ENCODE data around the gene ZNF678. TPM values are rescaled to one million over a fixed set of nuclear protein-coding genes. Genes with fewer than 3 reads are reported as not detected.
"Not testable (repeated sequence)": the region's sequence is repeated elsewhere in the genome, so short reads cannot be mapped to it uniquely, and the experiment has no call there.

The ZNF678 gene
- total RNA-seq, 1 donor, result 10.5 TPM

DNA sequence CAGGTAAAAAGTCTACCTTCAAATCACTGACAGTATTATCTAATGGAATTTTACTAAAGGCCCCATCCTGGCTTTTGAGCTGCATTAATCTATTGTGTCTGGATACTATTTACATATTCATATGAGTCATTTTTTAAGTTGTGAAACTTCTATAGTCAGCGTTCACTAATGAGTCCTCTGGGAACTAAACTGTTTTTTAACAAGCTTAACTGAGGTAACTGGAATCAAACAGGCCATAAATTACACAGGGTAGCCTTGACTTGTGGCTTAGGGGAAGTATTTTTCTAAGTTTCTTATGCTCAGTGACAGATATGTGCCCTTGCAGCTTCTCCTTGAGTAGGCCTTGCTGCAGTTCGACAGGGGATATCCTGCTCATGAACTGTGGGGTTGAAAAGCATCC lies 102.9 kb downstream of the ZNF678 start:
- no peak overlapping the region for H3K4me3 ChIP-seq (ENCODE audit: low read depth, low read length)
- no peak for DNase-seq (ENCODE audit: low read depth)
- TF ChIP-seq, protein P1, sequence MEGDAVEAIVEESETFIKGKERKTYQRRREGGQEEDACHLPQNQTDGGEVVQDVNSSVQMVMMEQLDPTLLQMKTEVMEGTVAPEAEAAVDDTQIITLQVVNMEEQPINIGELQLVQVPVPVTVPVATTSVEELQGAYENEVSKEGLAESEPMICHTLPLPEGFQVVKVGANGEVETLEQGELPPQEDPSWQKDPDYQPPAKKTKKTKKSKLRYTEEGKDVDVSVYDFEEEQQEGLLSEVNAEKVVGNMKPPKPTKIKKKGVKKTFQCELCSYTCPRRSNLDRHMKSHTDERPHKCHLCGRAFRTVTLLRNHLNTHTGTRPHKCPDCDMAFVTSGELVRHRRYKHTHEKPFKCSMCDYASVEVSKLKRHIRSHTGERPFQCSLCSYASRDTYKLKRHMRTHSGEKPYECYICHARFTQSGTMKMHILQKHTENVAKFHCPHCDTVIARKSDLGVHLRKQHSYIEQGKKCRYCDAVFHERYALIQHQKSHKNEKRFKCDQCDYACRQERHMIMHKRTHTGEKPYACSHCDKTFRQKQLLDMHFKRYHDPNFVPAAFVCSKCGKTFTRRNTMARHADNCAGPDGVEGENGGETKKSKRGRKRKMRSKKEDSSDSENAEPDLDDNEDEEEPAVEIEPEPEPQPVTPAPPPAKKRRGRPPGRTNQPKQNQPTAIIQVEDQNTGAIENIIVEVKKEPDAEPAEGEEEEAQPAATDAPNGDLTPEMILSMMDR (IDR thresholded peaks at IDR 0.05; ENCODE audit: insufficient read depth, low read length), result no peak

DNA sequence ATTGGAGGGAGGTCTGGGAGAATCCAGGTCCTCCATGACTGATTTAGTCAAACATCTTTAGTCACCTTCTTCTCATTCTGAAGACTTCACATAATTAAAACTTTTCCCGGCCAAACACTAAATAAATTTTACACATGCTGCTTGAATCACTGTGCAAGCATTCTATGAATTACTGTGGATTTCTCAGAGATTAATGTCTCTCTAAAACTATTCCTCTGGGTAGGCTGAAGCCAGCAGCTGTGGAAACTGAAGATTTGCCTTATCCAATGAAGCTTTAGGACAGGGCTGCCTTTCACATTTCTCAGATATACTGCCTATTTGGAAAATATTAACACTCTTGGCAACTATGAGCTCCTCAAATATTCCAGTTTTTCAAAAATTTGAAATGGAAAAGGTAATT lies 110.1 kb downstream of the ZNF678 start:
- TF ChIP-seq, protein P1 (IDR thresholded peaks at IDR 0.05; ENCODE audit: insufficient read depth, low read length), result no peak

DNA sequence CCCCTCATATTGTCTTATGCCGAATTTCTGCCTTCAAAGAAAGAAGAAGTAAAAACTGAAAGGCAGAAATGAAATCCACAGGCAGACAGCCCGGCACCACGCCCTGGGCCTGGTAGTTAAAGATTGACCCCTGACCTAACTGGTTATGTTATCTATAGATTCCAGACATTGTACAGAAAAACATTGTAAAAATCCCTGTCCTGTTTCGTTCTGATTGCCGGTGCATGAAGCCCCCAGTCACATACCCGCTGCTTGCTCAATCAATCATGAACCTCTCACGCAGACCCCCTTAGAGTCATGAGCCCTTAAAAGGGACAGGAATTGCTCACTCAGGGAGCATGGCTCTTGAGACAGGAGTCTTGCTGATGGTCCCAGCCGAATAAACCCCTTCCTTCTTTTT lies 122.5 kb downstream of the ZNF678 start:
- no peak for DNase-seq (ENCODE audit: low read depth)
- TF ChIP-seq, protein P1 (IDR thresholded peaks at IDR 0.05; ENCODE audit: insufficient read depth, low read length), result no peak
- H3K4me3 ChIP-seq (ENCODE audit: low read depth, low read length), result no peak overlapping the region

More for the DNA sequence above, 110.1 kb downstream of the ZNF678 start:
- DNase-seq (ENCODE audit: low read depth), result no peak
- no peak overlapping the region for H3K4me3 ChIP-seq (ENCODE audit: low read depth, low read length)

DNA sequence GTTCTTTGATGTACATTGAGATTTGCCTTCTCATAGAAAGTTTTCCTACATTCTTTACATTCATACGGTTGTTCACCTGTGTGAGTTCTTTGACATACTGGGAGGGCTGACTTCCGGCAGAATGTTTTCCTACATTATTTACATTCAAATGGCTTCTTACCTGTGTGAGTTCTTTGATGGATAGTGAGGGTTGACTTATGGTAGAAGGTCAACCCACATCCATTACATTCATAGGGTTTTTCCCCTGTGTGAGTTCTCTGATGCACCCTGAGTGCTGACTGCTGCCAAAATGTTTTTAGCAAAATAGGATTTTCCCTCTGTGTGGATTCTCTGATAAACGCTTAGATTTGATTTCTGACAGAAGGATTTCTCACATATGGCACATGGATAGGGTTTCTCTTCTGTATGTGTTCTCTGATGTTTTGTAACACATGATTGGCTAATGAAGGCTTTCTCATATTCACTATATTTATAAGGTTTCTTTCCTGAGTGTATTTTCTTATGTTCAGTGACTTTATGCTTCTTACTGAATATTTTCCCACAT lies 134.0 kb downstream of the ZNF678 start:
- DNase-seq (ENCODE audit: low read depth), result no peak
- TF ChIP-seq, protein P1 (IDR thresholded peaks at IDR 0.05; ENCODE audit: insufficient read depth, low read length), result no peak
- no peak overlapping the region for H3K4me3 ChIP-seq (ENCODE audit: low read depth, low read length)

DNA sequence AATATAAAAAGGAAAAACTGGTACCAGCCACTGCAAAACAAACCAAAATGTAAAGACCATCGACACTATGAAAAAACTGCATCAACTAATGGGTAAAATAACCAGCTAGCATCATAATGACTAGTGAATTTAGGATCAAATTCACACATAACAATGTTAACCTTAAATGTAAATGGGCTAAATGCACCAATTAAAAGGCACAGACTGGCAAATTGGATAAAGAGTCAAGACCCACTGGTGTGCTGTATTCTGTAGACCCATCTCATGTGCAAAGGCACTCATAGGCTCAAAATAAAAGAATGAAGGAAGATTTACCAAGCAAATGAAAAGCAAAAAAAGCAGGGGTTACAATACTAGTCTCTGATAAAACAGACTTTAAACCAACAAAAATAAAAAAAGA lies 138.3 kb downstream of the ZNF678 start:
- DNase-seq (ENCODE audit: low read depth); H3K4me3 ChIP-seq (ENCODE audit: low read depth, low read length): not testable (repeated sequence)

DNA sequence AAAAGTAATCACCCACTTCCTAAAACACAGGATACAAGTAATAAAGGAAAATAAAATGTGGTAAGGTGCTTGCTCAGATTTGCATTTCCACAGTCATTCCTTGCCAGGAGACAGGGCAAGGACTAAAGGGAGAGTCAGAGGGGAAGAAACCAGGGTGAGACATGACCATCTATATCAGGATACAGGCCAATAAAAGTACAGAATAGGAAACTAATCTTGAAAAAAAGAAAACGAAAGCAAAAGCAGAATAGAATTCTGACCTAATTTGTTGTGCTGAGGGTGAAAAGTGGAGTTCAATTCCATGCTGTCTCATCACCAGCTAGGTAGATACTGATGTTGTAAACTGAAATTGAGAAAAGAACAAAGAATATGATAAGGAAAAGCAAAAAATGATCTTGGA lies 144.5 kb downstream of the ZNF678 start:
- TF ChIP-seq, protein P1 (IDR thresholded peaks at IDR 0.05; ENCODE audit: insufficient read depth, low read length), result no peak
- DNase-seq (ENCODE audit: low read depth), result no peak
- H3K4me3 ChIP-seq (ENCODE audit: low read depth, low read length), result no peak overlapping the region

DNA sequence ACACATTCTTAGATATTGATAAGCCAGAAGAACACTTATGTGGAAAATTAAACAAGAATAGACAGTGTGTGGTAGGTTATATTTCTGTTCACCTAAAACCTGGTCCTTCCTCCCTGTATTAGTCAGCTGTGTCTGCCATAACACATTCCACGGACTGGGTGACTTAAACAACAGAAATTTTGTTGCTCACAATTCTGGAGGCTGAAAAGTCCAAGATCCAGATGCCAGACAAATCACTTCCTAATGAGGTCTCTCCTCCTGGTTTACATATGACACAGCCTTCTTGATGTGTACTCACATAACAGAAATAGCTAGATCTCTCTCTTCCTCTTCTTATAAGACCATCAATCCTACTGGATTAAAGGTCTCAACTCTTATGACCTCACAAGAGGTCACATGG lies 146.1 kb downstream of the ZNF678 start:
- H3K4me3 ChIP-seq (ENCODE audit: low read depth, low read length), result no peak overlapping the region
- no peak for DNase-seq (ENCODE audit: low read depth)
- TF ChIP-seq, protein P1 (IDR thresholded peaks at IDR 0.05; ENCODE audit: insufficient read depth, low read length), result no peak

DNA sequence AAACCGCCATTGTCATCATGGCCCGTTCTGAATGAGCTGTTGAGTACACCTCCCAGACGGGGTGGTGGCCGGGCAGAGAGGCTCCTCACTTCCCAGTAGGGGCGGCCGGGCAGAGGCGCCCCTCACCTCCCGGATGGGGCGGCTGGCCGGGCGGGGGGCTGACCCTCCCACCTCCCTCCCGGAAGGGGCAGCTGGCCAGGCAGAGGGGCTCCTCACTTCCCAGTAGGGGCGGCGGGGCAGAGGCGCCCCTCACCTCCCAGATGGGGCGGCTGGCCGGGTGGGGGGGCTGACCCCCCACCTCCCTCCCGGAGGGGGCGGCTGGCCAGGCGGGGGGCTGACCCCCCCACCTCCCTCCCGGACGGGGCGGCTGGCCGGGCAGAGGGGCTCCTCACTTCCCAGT lies 147.1 kb downstream of the ZNF678 start:
- not testable (repeated sequence) for DNase-seq (ENCODE audit: low read depth); H3K4me3 ChIP-seq (ENCODE audit: low read depth, low read length)

Measured in fibroblast of the aortic adventitia (primary cell).